ENCODE results near the gene HSF2BP.

Gene HSF2BP

DNA sequence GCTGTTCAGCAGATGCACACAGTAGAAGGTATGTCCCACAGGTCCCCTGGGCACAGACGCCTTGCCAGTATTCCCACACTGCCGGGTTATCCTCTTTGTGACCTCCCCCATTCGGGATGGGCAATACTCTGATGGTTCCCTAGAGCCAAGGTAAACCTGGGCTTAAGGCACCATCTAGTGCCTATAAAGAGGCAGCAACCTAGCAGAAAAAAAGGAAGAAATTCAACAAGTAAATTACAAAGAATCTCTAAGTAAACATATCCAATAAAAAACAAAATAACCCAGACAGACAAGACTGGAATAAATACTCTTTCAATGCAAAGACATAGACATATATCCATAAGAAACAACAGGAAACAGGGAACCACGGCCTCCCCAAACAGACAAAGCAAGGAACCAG lies 39.4 kb downstream of the HSF2BP start:
- TF ChIP-seq, protein P1, sequence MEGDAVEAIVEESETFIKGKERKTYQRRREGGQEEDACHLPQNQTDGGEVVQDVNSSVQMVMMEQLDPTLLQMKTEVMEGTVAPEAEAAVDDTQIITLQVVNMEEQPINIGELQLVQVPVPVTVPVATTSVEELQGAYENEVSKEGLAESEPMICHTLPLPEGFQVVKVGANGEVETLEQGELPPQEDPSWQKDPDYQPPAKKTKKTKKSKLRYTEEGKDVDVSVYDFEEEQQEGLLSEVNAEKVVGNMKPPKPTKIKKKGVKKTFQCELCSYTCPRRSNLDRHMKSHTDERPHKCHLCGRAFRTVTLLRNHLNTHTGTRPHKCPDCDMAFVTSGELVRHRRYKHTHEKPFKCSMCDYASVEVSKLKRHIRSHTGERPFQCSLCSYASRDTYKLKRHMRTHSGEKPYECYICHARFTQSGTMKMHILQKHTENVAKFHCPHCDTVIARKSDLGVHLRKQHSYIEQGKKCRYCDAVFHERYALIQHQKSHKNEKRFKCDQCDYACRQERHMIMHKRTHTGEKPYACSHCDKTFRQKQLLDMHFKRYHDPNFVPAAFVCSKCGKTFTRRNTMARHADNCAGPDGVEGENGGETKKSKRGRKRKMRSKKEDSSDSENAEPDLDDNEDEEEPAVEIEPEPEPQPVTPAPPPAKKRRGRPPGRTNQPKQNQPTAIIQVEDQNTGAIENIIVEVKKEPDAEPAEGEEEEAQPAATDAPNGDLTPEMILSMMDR (IDR thresholded peaks at IDR 0.05), result no peak; the same call in 1 of the 2 replicates

DNA sequence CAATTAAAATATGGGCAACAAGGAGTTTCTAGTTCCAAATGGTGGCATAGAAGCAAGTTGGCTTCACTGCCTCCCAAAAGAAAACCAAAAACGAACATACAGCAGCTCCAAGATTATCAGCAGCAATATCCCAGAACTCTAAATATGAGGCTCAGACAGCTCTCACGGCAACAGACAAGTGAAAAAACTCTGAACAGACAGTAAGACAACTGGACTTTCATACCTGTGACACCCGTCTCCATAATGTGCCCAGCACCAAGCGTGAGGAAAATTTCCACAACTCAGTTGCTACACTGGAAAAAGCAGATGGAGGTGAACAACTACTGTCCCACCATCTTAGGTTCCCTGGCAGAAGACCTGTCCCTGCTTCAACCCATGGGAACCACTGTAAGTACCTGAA lies 39.9 kb downstream of the HSF2BP start:
- TF ChIP-seq, protein P1 (IDR thresholded peaks at IDR 0.05), result no peak

DNA sequence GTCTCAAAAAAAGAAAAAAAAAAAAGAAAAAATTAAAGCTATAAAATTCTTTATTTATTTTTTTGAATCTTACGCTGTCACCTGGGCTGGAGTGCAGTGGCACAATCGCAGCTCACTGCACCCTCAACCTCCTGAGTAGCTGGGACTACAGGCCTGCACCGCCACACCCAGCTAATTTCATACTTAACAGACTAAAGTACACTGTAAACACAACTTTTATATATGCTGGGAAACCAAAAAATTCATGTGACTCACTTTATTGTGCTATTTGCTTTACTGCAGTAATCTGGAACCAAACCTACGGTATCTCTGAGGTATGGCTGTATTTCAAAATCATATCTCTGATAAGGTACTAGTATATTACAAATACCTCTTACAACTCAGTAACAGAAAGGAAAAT lies 40.3 kb downstream of the HSF2BP start:
- TF ChIP-seq, protein P1 (IDR thresholded peaks at IDR 0.05), result no peak

DNA sequence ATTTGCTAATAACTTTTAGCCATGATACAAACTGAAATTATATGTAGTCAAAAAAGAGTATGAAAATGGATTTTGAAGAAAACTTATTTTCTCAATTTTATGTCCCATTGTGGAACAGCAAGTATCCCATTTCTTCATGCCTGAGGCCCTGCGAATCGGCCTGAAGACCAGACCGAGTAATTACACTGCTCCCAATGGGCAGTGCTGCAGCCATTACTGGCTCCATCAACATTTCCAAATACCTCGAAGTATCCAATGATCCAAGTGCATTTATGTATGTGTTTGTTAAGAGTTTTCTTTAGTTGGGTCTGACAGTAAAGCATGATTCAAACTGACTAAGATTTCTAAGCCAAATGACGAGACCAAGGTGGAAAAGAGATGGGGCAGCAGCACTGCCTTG lies 44.4 kb downstream of the HSF2BP start:
- TF ChIP-seq, protein P1 (IDR thresholded peaks at IDR 0.05), result no peak

DNA sequence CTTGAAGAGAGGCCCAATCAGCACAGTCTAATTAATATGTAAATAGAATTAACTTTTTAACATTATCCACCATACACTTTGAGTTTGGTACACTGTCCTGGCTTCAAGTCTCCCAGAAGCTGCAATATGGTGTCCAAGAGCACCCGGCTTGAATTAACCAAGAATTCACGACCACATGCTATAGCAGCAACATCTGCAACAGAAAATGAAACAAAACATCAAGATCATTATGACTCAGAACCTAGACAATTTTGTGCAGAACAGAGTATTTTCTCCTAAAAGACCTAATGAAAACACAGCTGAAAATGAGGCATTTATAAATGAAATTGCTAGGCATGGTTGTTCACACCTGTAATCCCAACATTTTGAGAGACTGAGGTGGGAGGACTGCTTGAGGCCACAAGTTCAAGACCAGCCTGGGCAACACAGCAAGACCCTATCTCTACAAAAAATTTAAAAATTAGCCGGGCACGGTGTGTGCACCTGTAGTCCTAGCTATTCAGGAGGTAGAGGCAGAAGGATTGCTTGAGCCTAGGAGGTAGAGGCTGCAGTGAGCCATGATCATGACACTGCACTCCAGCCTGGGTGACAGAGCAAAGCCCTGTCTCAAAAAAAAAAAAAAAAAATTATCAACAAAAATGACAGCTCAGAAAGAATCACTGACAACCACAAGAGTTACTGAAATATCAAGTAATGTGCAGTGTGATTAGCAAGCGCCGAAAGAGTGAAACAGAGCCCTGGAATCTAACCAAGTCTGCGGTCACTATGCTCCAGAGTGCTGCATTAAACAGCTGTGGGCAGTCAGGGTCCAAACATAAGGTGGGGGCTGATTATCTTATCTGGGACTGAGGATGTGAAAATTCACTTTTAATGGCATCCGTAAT lies 45.3 kb downstream of the HSF2BP start:
- TF ChIP-seq, protein P1 (IDR thresholded peaks at IDR 0.05), result no peak

DNA sequence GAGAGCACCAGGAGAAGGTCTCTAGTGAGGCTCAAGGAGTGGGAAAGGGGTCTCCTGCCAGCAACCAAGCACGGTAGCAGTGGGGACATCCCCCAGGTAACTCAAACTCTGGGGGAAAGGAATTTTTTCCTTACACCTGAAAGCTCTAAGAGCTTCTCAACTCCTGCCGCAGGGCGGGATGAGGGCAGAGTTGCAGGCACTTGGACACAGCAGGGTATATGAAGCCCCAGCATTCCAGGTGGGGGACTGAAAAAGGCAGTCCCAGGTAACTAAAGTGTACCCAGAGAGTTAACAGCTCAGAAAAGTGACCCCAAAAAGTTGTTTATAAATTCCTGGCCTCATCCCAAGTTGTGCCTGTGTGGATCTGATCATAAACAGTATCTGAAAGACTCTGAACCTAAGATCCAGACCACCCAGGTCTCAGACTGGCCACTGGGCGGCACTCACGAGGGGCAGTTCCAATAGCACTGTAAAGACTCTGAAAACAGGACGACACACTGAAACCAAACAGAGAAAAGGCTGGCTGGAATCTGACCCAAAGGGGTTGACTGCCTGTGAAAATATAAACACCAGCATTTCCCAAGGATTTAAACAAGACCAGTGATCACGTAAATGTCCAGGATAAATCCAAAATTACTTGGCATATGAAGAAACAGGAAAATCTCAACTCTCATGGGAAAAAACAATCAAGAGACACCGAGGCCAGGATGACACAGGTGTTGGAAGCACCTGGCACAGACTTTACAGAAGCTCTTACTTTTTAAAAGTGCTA lies 47.5 kb downstream of the HSF2BP start:
- TF ChIP-seq, protein P1 (IDR thresholded peaks at IDR 0.05), result peak; percentile 70

DNA sequence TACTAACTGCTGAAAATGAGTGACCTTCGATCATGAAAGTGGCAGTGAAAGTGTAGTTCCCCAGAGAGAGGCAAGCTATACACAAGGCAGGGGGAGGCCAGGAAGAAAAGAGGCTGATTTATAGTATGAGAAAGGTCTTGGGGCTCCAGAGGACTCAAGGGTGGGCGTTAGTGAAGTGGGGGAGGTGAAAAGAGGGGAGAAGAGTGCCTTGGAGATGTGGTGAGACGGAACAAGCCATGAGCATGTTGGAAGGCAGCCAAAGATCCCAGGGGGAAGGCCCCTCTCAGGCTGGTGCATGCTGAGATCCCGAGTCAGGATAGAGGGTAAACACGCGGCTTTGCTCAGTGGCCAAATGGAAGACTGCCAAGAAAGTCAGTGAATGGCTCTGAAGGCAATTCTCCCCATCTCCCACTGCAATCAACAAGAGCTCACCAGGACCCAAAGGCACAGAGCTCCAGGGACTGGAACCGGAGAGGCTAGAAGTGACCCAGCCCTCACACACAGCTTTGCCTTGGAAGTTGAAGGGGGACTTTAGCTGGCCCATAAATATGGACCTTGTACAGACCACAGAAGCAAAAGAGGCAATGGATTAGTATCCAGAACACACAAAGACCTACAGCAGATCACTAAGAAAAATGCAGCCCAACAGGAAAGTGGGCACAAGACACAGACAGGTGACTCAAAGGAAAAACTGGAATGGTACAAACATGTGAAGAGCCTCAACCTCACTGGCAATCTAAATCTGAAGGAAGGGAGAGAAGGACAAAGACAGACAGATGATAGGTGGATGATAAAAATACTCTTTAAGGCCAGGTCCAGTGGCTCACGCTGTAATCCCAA lies 49.6 kb downstream of the HSF2BP start:
- TF ChIP-seq, protein P1 (IDR thresholded peaks at IDR 0.05), result no peak
